Memory B cell (primary cell): Measurements from ENCODE around the gene GTF2IRD2.
"Not testable (repeated sequence)": the region's sequence is repeated elsewhere in the genome, so short reads cannot be mapped to it uniquely, and the experiment has no call there.

Source experiments
- ATAC-seq: fragments of 150-1000 bp; cut with Tn5 transposase; 2 replicates; pipeline ENCODE4 v1.10.0; 2021; ENCODE audit warnings: low read depth, mild to moderate bottlenecking, moderate library complexity
- DNase-seq, 2 donors: peaks; one replicate each; pipeline ENCODE4 v3.0.0; 2022; ENCODE audit warnings: low spot score in 2 of 2
- H3K27ac Mint-ChIP-seq: one replicate; pipeline ENCODE4 v1.8.0; 2022; ENCODE audit warnings: mild to moderate bottlenecking, moderate library complexity, mixed read lengths
- H3K27me3 Mint-ChIP-seq: one replicate; pipeline ENCODE4 v1.8.0; 2022; ENCODE audit warnings: mixed read lengths
- H3K36me3 Mint-ChIP-seq: one replicate; pipeline ENCODE4 v1.8.0; 2022; ENCODE audit warnings: mild to moderate bottlenecking, mixed read lengths
- H3K4me1 Mint-ChIP-seq: one replicate; pipeline ENCODE4 v1.8.0; 2022; ENCODE audit warnings: mixed read lengths
- H3K4me3 Mint-ChIP-seq: one replicate; pipeline ENCODE4 v1.8.0; 2022; ENCODE audit warnings: mild to moderate bottlenecking, moderate library complexity, mixed read lengths
- H3K9me3 Mint-ChIP-seq: one replicate; pipeline ENCODE4 v1.8.0; 2022; ENCODE audit warnings: mixed read lengths

Gene GTF2IRD2

DNA sequence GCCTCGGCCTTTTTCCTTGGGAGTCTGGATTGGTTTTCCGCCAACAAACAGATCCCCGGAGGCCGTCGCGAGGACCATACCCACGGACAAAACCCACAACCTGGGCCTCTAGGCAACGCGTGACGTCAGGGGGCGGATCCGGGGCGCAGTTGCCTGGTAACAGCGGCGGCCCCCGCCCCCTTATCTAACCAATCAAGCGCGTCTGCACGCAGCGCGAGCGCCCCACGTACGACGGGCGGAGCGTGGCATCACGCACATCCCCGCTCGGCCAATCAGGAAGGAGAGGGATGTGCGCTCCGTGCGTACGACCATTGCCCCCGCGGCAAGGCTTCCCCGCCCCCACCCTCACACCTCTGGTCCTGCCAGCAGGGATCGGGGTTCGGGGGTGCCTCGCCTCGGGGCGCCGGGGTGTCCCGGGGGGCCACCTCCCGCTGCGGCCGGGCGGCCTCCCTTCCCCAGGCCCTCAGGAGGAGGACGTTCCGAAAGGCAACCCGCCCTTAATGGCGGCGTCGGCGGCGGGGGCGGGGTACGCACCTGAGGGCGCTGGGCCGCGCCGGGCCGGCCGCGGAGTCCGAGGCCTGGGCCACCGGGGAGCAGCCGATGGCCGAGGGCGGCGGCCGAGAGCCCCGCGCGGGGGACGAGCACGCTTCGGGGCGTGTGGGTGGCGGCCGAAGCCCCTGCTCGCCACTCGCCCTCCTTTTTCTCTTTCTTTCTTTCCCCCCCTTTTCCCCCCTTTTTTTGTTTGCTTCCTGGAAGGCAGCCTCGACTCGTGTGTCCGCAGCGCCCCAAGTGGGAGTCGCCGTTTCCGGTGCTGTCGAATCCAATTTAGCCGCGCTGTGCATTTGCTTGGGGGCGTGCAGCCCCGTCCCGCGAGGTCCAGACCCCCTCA, at the start of gene GTF2IRD2:
Gene GTF2IRD2, minus strand, starts transcription at position 773 of the 889 bp plus-strand sequence. CDS start 15,227 bp downstream, outside the sequence.
- DNase-seq, result peak in 1 of 2 donors; percentile 45
- not testable (repeated sequence) for H3K4me1 Mint-ChIP-seq, H3K27me3 Mint-ChIP-seq

DNA sequence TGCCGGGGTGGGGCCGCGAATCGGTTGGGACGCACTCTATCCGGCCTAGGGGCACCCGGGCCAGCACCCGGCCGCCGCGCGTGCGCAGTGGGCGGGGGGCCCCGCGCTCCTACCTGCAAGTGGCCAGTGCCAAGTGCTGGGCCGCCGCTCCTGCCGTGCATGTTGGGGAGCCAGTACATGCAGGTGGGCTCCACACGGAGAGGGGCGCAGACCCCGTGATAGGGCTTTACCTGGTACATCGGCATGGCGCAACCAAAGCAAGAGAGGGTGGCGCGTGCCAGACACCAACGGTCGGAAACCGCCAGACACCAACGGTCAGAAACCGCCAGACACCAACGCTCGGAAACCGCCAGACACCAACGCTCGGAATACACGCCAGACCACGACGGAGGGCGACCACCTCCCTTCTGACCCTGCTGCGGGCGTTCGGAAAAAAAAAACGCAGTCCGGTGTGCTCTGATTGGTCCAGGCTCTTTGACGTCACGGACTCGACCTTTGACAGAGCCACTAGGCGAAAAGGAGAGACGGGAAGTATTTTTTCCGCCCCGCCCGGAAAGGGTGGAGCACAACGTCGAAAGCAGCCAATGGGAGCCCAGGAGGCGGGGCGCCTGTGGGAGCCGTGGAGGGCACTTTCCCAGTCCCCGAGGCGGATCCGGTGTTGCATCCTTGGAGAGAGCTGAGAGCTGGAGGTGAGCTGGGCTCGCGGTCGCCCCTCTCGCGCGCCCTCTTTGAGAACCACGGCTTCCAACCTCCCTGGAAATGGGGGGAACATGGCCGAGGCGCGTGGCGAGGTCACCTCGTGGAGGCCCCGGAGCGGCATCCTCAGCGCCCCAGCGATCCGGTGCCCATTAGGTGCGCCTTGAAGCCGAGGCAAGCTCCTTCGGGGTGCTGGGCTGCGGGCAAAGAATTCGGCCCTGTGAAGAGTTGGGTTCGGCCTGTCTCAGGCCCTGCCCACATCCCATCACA, 39.0 kb upstream of the GTF2IRD2 start:
- ATAC-seq (peak; percentile 71), DNase-seq (peak; percentile 51 to 58)
- H3K9me3 Mint-ChIP-seq, H3K36me3 Mint-ChIP-seq, H3K4me1 Mint-ChIP-seq, H3K27me3 Mint-ChIP-seq: not testable (repeated sequence)
- peak overlapping the region; percentile 72 for H3K27ac Mint-ChIP-seq
- H3K4me3 Mint-ChIP-seq, result peak overlapping the region; percentile 87

More for the DNA sequence above, at the start of gene GTF2IRD2:
- H3K4me3 Mint-ChIP-seq, result peak within 1 kb of the TSS; percentile 70
- not testable (repeated sequence) for H3K9me3 Mint-ChIP-seq, H3K36me3 Mint-ChIP-seq, H3K27ac Mint-ChIP-seq
- ATAC-seq, result peak; percentile 93

DNA sequence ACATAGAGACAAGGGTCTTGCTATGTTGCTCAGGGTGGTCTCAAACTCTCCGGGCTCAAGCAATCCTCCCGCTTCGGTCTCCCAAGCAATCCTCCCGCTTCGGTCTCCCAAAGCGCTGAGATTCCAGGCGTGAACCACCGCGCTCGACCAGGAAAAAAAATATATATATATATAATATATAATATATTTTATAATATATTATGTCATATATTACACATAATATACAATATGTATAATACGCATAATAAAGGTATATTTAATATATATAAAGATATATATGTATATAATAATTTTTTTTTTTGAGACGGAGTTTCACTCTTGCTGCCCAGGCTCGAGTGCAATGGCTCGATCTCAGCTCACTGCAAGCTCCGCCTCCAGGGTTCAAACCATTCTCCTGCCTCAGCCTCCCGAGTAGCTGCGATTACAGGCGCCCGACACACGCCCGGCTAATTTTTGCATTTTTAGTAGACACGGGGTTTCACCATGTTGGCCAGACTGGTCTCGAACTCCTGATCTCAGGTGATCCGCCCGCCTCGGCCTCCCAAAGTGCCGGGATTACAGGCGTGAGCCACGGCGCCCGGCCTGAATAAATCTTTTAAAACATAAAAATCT, 38.2 kb upstream of the GTF2IRD2 start:
- not testable (repeated sequence) for ATAC-seq, H3K27me3 Mint-ChIP-seq, DNase-seq, H3K9me3 Mint-ChIP-seq, H3K4me3 Mint-ChIP-seq, H3K27ac Mint-ChIP-seq, H3K4me1 Mint-ChIP-seq, H3K36me3 Mint-ChIP-seq

DNA sequence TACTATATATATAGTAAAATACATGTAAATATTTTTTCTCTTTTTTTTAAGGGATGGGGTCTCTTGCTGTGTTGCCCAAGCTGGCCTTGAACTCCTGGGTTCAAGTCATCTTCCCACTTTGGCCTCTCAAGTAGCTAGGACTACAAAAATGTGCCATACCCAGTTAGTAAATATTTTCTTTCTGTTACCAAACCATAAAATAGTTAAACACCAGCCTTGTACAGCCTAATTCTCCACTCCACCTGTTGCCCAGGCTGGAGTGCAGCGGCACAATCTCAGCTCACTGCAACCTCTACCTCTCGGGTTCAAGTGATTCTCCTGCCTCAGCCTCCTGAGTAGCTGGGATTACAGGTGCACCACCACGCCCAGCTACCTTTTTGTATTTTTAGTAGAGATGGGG, 33.9 kb upstream of the GTF2IRD2 start:
- H3K4me1 Mint-ChIP-seq, DNase-seq, H3K36me3 Mint-ChIP-seq, H3K27ac Mint-ChIP-seq, H3K4me3 Mint-ChIP-seq, H3K27me3 Mint-ChIP-seq, ATAC-seq, H3K9me3 Mint-ChIP-seq: not testable (repeated sequence)

DNA sequence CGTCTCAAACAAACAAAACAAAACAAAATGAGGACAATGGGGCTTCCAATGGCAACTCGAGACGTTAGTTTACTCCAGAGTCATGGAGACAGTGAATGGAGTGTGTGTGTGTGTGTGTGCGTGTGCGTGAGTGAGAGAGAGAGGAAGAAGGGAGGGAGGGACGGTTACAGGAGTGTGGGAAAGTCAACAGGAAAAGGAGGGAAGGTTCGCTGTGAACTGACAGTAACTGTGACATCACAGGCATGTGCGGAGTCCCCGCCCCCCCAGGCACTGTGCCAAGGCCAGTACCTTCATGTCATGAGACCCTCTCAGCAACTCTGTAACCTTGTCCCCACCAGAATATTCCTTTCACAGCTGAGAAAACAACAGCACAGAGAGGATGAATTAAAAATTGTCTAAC, 30.7 kb upstream of the GTF2IRD2 start:
- not testable (repeated sequence) for H3K27me3 Mint-ChIP-seq, H3K4me1 Mint-ChIP-seq, H3K36me3 Mint-ChIP-seq, H3K9me3 Mint-ChIP-seq, H3K27ac Mint-ChIP-seq, H3K4me3 Mint-ChIP-seq, DNase-seq, ATAC-seq

DNA sequence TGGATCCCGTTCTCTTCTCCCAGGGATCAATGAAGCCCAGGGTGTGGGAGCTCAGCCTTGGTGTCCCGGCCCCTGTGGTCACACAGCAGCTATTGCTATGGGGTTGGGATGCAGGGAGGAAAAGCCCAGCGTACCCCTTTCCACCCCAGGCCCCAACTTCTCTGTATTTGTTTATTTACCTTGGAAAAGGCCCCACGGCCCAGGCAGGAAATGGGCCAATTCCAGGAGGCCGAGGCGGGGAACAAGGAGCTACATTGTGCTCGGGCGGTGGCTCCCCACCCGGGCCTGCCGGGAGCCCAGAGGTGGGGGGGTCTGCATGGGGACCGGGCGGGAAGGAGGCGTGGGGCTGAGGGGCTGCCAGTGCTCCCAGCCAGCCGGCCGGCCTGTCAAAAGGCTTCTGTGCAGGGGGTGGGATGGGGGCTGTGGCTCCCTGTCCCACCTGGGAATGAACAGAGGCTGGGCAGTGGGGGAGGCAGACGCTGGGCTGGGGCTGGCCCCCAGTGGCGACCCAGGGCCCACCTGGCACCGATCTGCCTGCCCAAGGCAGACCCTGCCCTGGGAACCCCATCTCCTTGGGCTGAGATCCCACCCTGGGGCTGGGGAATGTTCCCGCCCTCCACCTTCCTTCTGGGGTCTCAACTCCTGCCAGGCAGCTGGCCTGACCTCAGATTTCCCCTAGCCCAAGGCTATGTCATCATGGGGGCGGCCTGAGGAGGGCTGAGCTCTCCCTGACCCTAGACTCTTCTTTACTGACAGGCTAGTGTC, 23.5 kb upstream of the GTF2IRD2 start:
- H3K9me3 Mint-ChIP-seq, H3K36me3 Mint-ChIP-seq, H3K4me1 Mint-ChIP-seq, ATAC-seq, H3K27ac Mint-ChIP-seq, H3K27me3 Mint-ChIP-seq, H3K4me3 Mint-ChIP-seq, DNase-seq: not testable (repeated sequence)

DNA sequence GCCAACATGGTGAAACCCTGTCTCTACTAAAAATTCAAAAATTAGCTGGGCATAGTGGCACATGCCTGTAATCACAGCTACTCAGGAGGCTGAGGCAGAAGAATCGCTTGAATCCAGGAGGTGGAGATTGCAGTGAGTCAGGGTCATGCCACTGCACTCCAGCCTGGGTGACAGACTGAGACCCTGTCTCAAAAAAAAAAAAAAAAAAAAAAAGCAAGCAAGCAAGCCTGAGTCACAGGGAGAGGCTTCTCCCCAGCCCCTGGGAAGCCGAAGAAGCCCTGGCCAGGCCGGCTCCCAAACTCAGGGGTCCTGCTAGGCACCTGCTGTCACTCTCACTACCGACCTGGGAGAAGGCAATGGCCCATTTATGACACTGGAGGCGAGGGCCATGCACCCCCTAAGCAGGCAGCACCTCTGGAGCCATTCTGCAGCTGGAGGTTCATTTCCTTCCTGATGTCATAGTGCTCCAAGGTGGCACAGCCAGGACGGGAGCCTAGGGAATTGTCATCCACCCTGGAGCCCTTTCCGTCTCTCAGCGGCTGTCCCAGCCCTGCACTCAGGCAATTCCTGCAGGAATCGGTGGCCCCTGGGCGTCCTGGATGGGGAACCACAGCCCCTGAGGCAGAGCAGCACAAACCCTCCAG, 22.8 kb upstream of the GTF2IRD2 start:
- H3K4me1 Mint-ChIP-seq, result not testable (repeated sequence)

DNA sequence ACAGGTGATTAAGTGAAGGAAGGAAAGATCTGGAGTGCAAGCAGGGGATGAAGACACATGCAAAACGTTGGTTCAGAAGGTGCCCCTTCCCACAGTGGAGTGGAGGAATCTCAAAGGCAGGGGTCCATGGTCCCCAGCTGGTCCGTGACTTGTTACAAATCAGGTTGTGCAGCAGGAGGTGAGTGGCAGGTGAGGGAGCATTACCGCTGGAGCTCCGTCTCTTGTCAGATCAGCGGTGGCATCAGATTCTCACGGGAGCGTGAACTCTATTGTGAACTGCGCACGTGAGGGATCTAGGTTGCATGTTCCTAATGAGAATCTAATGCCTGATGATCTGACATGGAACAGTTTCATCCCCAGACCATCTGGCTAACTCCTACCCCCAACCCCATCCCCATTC, 21.1 kb upstream of the GTF2IRD2 start:
- not testable (repeated sequence) for H3K4me1 Mint-ChIP-seq, DNase-seq, H3K4me3 Mint-ChIP-seq, H3K27me3 Mint-ChIP-seq, H3K9me3 Mint-ChIP-seq, H3K27ac Mint-ChIP-seq, ATAC-seq, H3K36me3 Mint-ChIP-seq

More for the DNA sequence above, 22.8 kb upstream of the GTF2IRD2 start:
- DNase-seq, H3K27me3 Mint-ChIP-seq, H3K36me3 Mint-ChIP-seq, H3K9me3 Mint-ChIP-seq, H3K4me3 Mint-ChIP-seq, H3K27ac Mint-ChIP-seq, ATAC-seq: not testable (repeated sequence)

DNA sequence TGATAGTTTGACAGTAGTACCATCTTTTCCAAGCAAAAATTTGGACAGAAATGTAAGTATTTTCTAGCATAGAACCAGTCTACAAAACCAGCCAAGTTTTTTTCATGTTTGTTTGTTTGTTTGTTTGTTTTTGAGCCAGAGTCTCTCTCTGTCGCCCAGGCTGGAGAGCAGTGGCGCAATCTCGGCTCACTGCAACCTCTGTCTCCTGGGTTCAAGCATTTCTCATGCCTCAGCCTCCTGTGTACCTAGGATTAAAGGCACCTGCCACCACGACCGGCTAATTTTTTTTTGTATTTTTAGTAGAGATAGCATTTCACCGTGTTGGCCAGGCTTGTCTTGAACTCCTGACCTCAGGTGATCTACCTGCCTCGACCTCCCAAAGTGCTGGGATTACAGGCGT, 14.4 kb upstream of the GTF2IRD2 start:
- H3K4me3 Mint-ChIP-seq, H3K27ac Mint-ChIP-seq, ATAC-seq, H3K4me1 Mint-ChIP-seq, DNase-seq, H3K9me3 Mint-ChIP-seq, H3K36me3 Mint-ChIP-seq, H3K27me3 Mint-ChIP-seq: not testable (repeated sequence)

DNA sequence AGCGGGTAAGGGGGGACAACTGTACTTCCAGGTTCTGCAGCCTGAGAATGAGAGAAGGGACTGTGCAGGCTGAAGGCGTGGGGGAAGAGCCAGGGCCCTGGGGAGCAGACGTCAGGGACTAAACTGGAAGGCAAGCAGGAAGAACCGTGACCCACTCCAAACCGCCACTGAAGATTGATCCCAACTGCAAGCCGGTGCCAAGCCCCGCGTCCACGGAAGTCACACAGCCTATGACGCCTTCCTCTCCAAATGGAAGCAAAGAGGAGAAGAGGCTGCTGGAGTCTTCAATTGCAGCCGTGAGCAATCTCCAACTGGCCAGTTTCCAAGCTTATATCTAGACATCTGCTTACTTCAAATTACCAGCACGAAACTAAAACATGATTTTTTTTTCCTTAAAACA, 1.6 kb downstream of the GTF2IRD2 start:
- not testable (repeated sequence) for H3K4me1 Mint-ChIP-seq, ATAC-seq, H3K4me3 Mint-ChIP-seq, DNase-seq, H3K27me3 Mint-ChIP-seq, H3K27ac Mint-ChIP-seq, H3K36me3 Mint-ChIP-seq, H3K9me3 Mint-ChIP-seq

DNA sequence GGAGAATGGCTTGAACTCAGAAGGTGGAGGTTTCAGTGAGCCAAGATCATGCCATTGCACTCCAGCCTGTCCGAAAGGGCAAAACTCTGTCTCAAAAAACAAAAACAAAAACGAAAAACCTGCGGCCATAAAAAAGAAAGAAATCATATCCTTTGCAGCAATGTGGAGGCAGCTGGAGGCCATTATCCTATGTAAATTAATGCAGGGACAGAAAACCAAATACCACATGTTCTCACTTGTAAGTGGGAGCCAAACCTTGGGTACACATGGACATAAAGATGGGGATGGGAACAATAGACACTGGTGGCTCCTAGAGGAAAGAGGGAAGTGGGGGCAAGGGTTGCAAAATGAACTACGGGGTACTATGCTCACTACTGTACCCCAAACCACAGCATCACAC, 21.0 kb downstream of the GTF2IRD2 start:
- H3K4me3 Mint-ChIP-seq, ATAC-seq, H3K36me3 Mint-ChIP-seq, DNase-seq, H3K27ac Mint-ChIP-seq, H3K4me1 Mint-ChIP-seq, H3K27me3 Mint-ChIP-seq, H3K9me3 Mint-ChIP-seq: not testable (repeated sequence)

DNA sequence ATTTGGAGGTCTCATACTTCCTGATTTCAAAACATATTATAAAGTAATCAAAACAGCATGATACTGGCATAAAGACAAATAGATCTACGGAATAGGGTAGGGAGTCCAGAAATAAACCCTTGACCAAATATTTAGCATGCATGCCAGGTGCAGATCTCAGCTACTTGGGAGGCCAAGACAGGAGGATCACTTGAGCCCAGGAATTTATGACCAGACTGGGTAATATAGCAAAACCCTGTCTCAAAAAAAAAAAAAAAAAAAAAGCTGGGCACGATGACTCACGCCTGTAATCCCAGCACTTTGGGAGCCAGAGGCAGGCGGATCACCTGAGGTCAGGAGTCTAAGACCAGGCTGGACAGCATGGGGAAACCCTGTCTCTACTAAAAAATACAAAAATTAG, 21.4 kb downstream of the GTF2IRD2 start:
- DNase-seq, H3K27ac Mint-ChIP-seq, H3K9me3 Mint-ChIP-seq, H3K36me3 Mint-ChIP-seq, ATAC-seq, H3K27me3 Mint-ChIP-seq, H3K4me1 Mint-ChIP-seq, H3K4me3 Mint-ChIP-seq: not testable (repeated sequence)

DNA sequence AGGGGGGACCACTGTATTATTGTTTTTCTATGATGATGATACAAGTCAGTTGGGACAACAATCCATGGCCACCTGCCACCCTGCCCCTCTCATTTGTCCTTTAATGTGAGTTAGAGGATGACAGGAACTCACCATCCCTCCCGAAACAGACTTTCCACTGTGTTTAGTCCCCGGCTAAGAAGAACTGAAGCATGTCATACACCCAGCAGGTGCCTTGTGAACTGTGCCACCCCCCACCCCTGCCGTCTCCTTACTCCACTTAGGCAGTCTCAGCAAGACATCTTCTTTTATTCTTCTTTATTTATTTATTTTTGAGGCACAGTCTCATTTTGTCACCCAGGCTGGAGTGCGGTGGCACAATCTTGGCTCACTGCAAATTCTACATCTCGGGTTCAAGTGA, 30.1 kb downstream of the GTF2IRD2 start:
- H3K4me1 Mint-ChIP-seq, H3K9me3 Mint-ChIP-seq, H3K27me3 Mint-ChIP-seq, H3K27ac Mint-ChIP-seq, DNase-seq, H3K36me3 Mint-ChIP-seq, H3K4me3 Mint-ChIP-seq: not testable (repeated sequence)
- ATAC-seq, result peak; percentile 38
